GM23338 (cell line): ENCODE measurements around the gene USP10. TPM values are rescaled to one million over a fixed set of nuclear protein-coding genes. Genes with fewer than 3 reads are reported as not detected.
"Not testable (repeated sequence)": the region's sequence is repeated elsewhere in the genome, so short reads cannot be mapped to it uniquely, and the experiment has no call there.

Source experiments
- ATAC-seq: fragments of 200-7000 bp; cut with Tn5 transposase; 3 replicates; pipeline ENCODE4 v1.9.1; 2020
- DNase-seq: peaks from one replicate; pipeline ENCODE4 v3.0.0-alpha.2; 2015; ENCODE audit warnings: low spot score
- H2AFZ ChIP-seq: fragments of 200-600 bp; sonication (generic); 2 replicates; pipeline ENCODE4 v1.8.0; 2016; ENCODE audit warnings: antibody characterized with exemption, mild to moderate bottlenecking, moderate library complexity
- H3F3A ChIP-seq: fragments of 200-600 bp; sonication (generic); replicated peaks from 2 replicates; pipeline ENCODE4 v1.8.0; 2017; ENCODE audit warnings: antibody characterized with exemption, mixed run types, low read depth
- H3K27ac ChIP-seq: fragments of 200-600 bp; sonication (generic); 2 replicates; pipeline ENCODE4 v1.6.1; 2016; ENCODE audit warnings: low read depth
- H3K27me3 ChIP-seq: fragments of 200-600 bp; sonication (generic); 2 replicates; pipeline ENCODE4 v1.8.0; 2016; ENCODE audit warnings: mild to moderate bottlenecking, mixed run types, moderate library complexity; ENCODE audit not compliant: insufficient read depth
- H3K36me3 ChIP-seq: fragments of 200-600 bp; sonication (generic); 2 replicates; pipeline ENCODE4 v1.8.0; 2016; ENCODE audit warnings: mild to moderate bottlenecking; ENCODE audit not compliant: insufficient read depth
- H3K4me1 ChIP-seq: fragments of 200-600 bp; sonication (generic); 2 replicates; pipeline ENCODE4 v1.8.0; 2016; ENCODE audit warnings: mild to moderate bottlenecking, moderate library complexity; ENCODE audit not compliant: insufficient read depth
- H3K4me2 ChIP-seq: fragments of 200-600 bp; sonication (generic); 2 replicates; pipeline ENCODE4 v1.7.1; 2017; ENCODE audit warnings: mixed run types
- H3K4me3 ChIP-seq: fragments of 200-600 bp; sonication (generic); 2 replicates; pipeline ENCODE4 v1.6.1; 2016; ENCODE audit warnings: mixed run types
- H3K79me2 ChIP-seq: fragments of 200-600 bp; sonication (generic); replicated peaks from 2 replicates; pipeline ENCODE4 v1.8.0; 2017; ENCODE audit warnings: mild to moderate bottlenecking; ENCODE audit not compliant: insufficient read depth
- H3K9me2 ChIP-seq: fragments of 200-600 bp; sonication (generic); 2 replicates; pipeline ENCODE4 v1.8.0; 2017; ENCODE audit not compliant: insufficient read depth
- H4K20me1 ChIP-seq: fragments of 200-600 bp; sonication (generic); replicated peaks from 2 replicates; pipeline ENCODE4 v1.8.0; 2017; ENCODE audit warnings: mild to moderate bottlenecking; ENCODE audit not compliant: insufficient read depth
- H3K27ac Mint-ChIP-seq: 2 replicates; pipeline ENCODE4 v1.8.0; 2020; ENCODE audit warnings: inconsistent platforms, mild to moderate bottlenecking, moderate library complexity, mixed read lengths
- H3K27me3 Mint-ChIP-seq: 3 replicates; pipeline ENCODE4 v1.8.0; 2022; ENCODE audit warnings: low read depth, mild to moderate bottlenecking, moderate library complexity, mixed read lengths, inconsistent platforms; ENCODE audit not compliant: insufficient read depth, poor library complexity
- H3K36me3 Mint-ChIP-seq: 3 replicates; pipeline ENCODE4 v1.8.0; 2021; ENCODE audit warnings: low read depth, mild to moderate bottlenecking, inconsistent platforms, moderate library complexity, mixed read lengths
- H3K4me1 Mint-ChIP-seq: 3 replicates; pipeline ENCODE4 v1.8.0; 2020; ENCODE audit warnings: mild to moderate bottlenecking, inconsistent platforms, mixed read lengths
- H3K4me3 Mint-ChIP-seq: 3 replicates; pipeline ENCODE4 v1.8.0; 2021; ENCODE audit warnings: moderate library complexity, mild to moderate bottlenecking, inconsistent platforms, mixed read lengths
- H3K9me3 Mint-ChIP-seq: 3 replicates; pipeline ENCODE4 v1.8.0; 2020; ENCODE audit warnings: moderate library complexity, mild to moderate bottlenecking, inconsistent platforms, mixed read lengths
- CREB1 ChIP-seq: fragments of 250-450 bp; sonication (Bioruptor Pico); IDR thresholded peaks from 2 replicates; pipeline ENCODE4 v1.5.0; 2020; ENCODE audit warnings: low read depth, mild to moderate bottlenecking, moderate library complexity
- CTCF ChIP-seq, 2 experiments: fragments of 200-600 bp in 1 of 2; sonication (generic) in 1 of 2; conservative IDR thresholded peaks; 2 replicates each; pipeline versions ENCODE4 v1.5.1 to v1.6.1; 2016 to 2017; ENCODE audit warnings: antibody characterized with exemption in 2 of 2, low read depth in 2 of 2, mild to moderate bottlenecking in 2 of 2, moderate library complexity in 1 of 2
- JUNB ChIP-seq: IDR thresholded peaks from one replicate; pipeline ENCODE4 v1.6.1; 2016; ENCODE audit warnings: antibody characterized with exemption; ENCODE audit not compliant: unreplicated experiment
- NANOG ChIP-seq: IDR thresholded peaks from 2 replicates; pipeline ENCODE4 v1.6.1; 2016; ENCODE audit warnings: antibody characterized with exemption, borderline replicate concordance
- POLR2AphosphoS5 ChIP-seq: IDR thresholded peaks from 2 replicates; pipeline ENCODE4 v1.6.1; 2016; ENCODE audit warnings: antibody characterized with exemption, low read depth
- ZNF331 ChIP-seq: fragments of 250-450 bp; sonication (Bioruptor Pico); IDR thresholded peaks from 2 replicates; pipeline ENCODE4 v1.5.0; 2020; ENCODE audit warnings: low read depth, mild to moderate bottlenecking, moderate library complexity
- ZNF462 ChIP-seq: fragments of 250-450 bp; sonication (Bioruptor Pico); IDR thresholded peaks from 2 replicates; pipeline ENCODE4 v1.5.0; 2020; ENCODE audit warnings: mild to moderate bottlenecking, moderate library complexity
- polyA plus RNA-seq: library from polyadenylated mRNA; unstranded; fragments of >200 nt; fragmentation: Nextera tagmentation; extraction: Ambion mirVana; gene quantifications from 2 replicates; pipeline ENCODE4 v1.2.1, GENCODE V29; 2016
- total RNA-seq: library from RNA; depleted of rRNA; stranded (reverse); fragments of >200 nt; shearing (Covaris generic); gene quantifications from 2 replicates; pipeline ENCODE4 v1.2.3, GENCODE V29; 2014

USP10 gene
- total and polyA plus RNA-seq, 2 experiments from 2014 or later = 158 to 194 TPM

- TF ChIP-seq ZNF462 (CRISPR knock-in tag) = no peak
- TF ChIP-seq JUNB = no peak
- TF ChIP-seq POLR2AphosphoS5 = no peak
- no peak for TF ChIP-seq CTCF (conservative IDR thresholded peaks at IDR 0.05; ENCODE audit: low read depth in 2 of 2)
- no peak for TF ChIP-seq ZNF331 (CRISPR knock-in tag)
- TF ChIP-seq CREB1 (CRISPR knock-in tag) = no peak
- no peak for TF ChIP-seq NANOG
Observed at GRCh38 chr16:84687715-84688114, 12.1 kb upstream of the USP10 start (continued).

GRCh38 chr16:84688163-84688562, 11.6 kb upstream of the USP10 start:
- ATAC-seq, H4K20me1 ChIP-seq, H3K27ac ChIP-seq, H3K36me3 ChIP-seq, H2AFZ ChIP-seq, H3K9me2 ChIP-seq, H3K27me3 Mint-ChIP-seq, H3K4me1 ChIP-seq, H3K27me3 ChIP-seq, H3K79me2 ChIP-seq, H3K4me3 ChIP-seq, H3K4me3 Mint-ChIP-seq, DNase-seq, H3K36me3 Mint-ChIP-seq, H3K27ac Mint-ChIP-seq, H3F3A ChIP-seq, H3K4me2 ChIP-seq: not testable (repeated sequence)
- peaks cover 20% of the 10 kb centered on the region for H3K4me1 Mint-ChIP-seq
- peaks cover 11% of the 10 kb centered on the region for H3K9me3 Mint-ChIP-seq
